HepG2 (cell line): ENCODE data around the gene MARF1. TPM values are rescaled to one million over a fixed set of nuclear protein-coding genes. Genes with fewer than 3 reads are reported as not detected.
A peak's percentile ranks its signal among the peaks of the same experiment; 100 is the strongest.

Experiments
- ATAC-seq: fragments of 200-7000 bp; cut with Tn5 transposase; 3 replicates; pipeline ENCODE4 v1.9.1; 2020; ENCODE audit warnings: mild to moderate bottlenecking, moderate library complexity
- BruUV-seq: library from RNA; stranded (reverse); fragments of 400-500 nt; replicated peaks from 2 replicates; lab custom pipeline; 2021; lab: Mats Ljungman, UMichigan
- CTCF ChIA-PET: fragments of 300-600 bp; formaldehyde crosslinking; extraction: SDS; loops from one replicate; lab custom pipeline; 2021; ENCODE audit warnings: low total read pairs, inconsistent platforms, low intra/inter-chr PET ratio; lab: Yijun Ruan, JAX
- POLR2A ChIA-PET: fragments of 350-600 bp; sonication (Branson Sonifier 250); formaldehyde crosslinking; loops from one replicate; lab custom pipeline; 2020; ENCODE audit warnings: antibody characterized with exemption, inconsistent platforms; lab: Yijun Ruan, JAX
- DNase-seq: peaks from one replicate; pipeline ENCODE4 v3.0.0-alpha.2; 2015; ENCODE audit warnings: low spot score
- FAIRE-seq: peaks from 3 replicates; lab custom pipeline; 2011; peaks lifted over from hg19 to GRCh38; lab: Jason Lieb, UNC
- H2AFZ ChIP-seq: one replicate; pipeline ENCODE4 v1.6.1; 2011; ENCODE audit warnings: low read length, inconsistent platforms
- H3K27ac ChIP-seq: fragments of 300-600 bp; 3 replicates; pipeline ENCODE4 v1.8.0; 2011; ENCODE audit warnings: mixed run types, mild to moderate bottlenecking, mixed read lengths, low read length, inconsistent platforms; ENCODE audit not compliant: insufficient read depth; ENCODE audit errors: extremely low read length
- H3K27me3 ChIP-seq, 2 experiments: fragments of 200-600 bp in 1 of 2; 2 replicates in 1 of 2; 3 replicates in 1 of 2; pipeline versions ENCODE4 v1.6.0 to v1.8.0; 2011; ENCODE audit warnings: low read length in 2 of 2, mild to moderate bottlenecking in 2 of 2, moderate library complexity in 2 of 2, inconsistent platforms in 1 of 2; ENCODE audit not compliant: insufficient read depth in 2 of 2, control insufficient read depth in 1 of 2
- H3K36me3 ChIP-seq, 2 experiments: fragments of 200-600 bp in 1 of 2; replicated peaks in 1 of 2; 2 replicates in 1 of 2; 3 replicates in 1 of 2; pipeline versions ENCODE4 v1.5.1 to v1.8.0; 2011; ENCODE audit warnings: low read length in 2 of 2, inconsistent platforms in 1 of 2; ENCODE audit not compliant: insufficient read depth in 2 of 2, control insufficient read depth in 1 of 2
- H3K4me1 ChIP-seq: 2 replicates; pipeline ENCODE4 v1.5.1; 2012; ENCODE audit warnings: low read length, inconsistent platforms; ENCODE audit not compliant: insufficient read depth
- H3K4me2 ChIP-seq: 2 replicates; pipeline ENCODE4 v1.6.0; 2011; ENCODE audit warnings: low read depth, low read length, inconsistent platforms
- H3K4me3 ChIP-seq, 3 experiments: fragments of 200-600 bp in 1 of 3; sonication (generic), shearing (Covaris generic) in 1 of 3; replicated peaks in 1 of 3; 2 replicates each; pipeline ENCODE4 v1.5.1; 2011 to 2016; ENCODE audit warnings: low read length in 3 of 3, inconsistent platforms in 2 of 3, low read depth in 2 of 3, mild to moderate bottlenecking in 2 of 3, control low read depth in 1 of 3, mixed read lengths in 1 of 3; ENCODE audit not compliant: insufficient read depth in 1 of 3
- H3K79me2 ChIP-seq: one replicate; pipeline ENCODE4 v1.6.1; 2011; ENCODE audit warnings: low read length, inconsistent platforms; ENCODE audit not compliant: insufficient read depth
- H3K9ac ChIP-seq: 2 replicates; pipeline ENCODE4 v1.6.0; 2011; ENCODE audit warnings: mild to moderate bottlenecking, low read depth, low read length, inconsistent platforms; ENCODE audit not compliant: insufficient read depth
- H3K9me3 ChIP-seq: 2 replicates; pipeline ENCODE4 v1.5.1; 2012; ENCODE audit warnings: mild to moderate bottlenecking, low read length
- H4K20me1 ChIP-seq: 2 replicates; pipeline ENCODE4 v1.6.0; 2011; ENCODE audit warnings: inconsistent platforms, mild to moderate bottlenecking, low read length, moderate library complexity; ENCODE audit not compliant: insufficient read depth
- GABPA ChIP-seq, 2 experiments: IDR thresholded peaks; 2 replicates each; pipeline ENCODE4 v1.6.1; 2011 to 2016; ENCODE audit warnings: low read depth in 2 of 2, low read length in 1 of 2, missing biosample characterization in 1 of 2, missing genetic modification characterization in 1 of 2
- HDAC2 ChIP-seq: sonication (generic); formaldehyde crosslinking; IDR thresholded peaks from 2 replicates; pipeline ENCODE4 v1.4.0; 2020; ENCODE audit warnings: missing genetic modification reagents
- HNRNPH1 ChIP-seq: fragments of 200-400 bp; formaldehyde crosslinking; optimal IDR thresholded peaks from 2 replicates; pipeline ENCODE3; 2017; ENCODE audit warnings: mild to moderate bottlenecking, low read depth, low read length
- KDM5A ChIP-seq: fragments of 200-600 bp; sonication (generic); IDR thresholded peaks from 2 replicates; pipeline ENCODE4 v1.7.0; 2018; ENCODE audit warnings: antibody characterized with exemption, mild to moderate bottlenecking, low read length, borderline replicate concordance
- NCOA2 ChIP-seq: sonication (generic); formaldehyde crosslinking; IDR thresholded peaks from 2 replicates; pipeline ENCODE4 v1.8.0; 2022; ENCODE audit warnings: inconsistent platforms
- SIN3B ChIP-seq: fragments of 150-350 bp; IDR thresholded peaks from 2 replicates; pipeline ENCODE4 v1.6.1; 2014; ENCODE audit warnings: low read length
- SMARCE1 ChIP-seq: fragments of 450-650 bp; IDR thresholded peaks from 2 replicates; pipeline ENCODE4 v1.6.1; 2017; ENCODE audit warnings: borderline replicate concordance
- TBL1XR1 ChIP-seq: fragments of 150-350 bp; IDR thresholded peaks from 2 replicates; pipeline ENCODE4 v1.6.1; 2014; ENCODE audit warnings: borderline replicate concordance, low read length; ENCODE audit not compliant: partially characterized antibody
- TMF1 ChIP-seq: sonication (generic); formaldehyde crosslinking; IDR thresholded peaks from 2 replicates; pipeline ENCODE4 v1.8.1; 2022; ENCODE audit warnings: low read depth, missing genetic modification reagents
- ZNF333 ChIP-seq: sonication (generic); formaldehyde crosslinking; IDR thresholded peaks from 2 replicates; pipeline ENCODE4 v1.4.0; 2020; ENCODE audit warnings: mild to moderate bottlenecking, missing genetic modification reagents, borderline replicate concordance
- WGBS: methylation state at CpG from one replicate; pipeline ENCODE4 v1.1.6; 2017; ENCODE audit warnings: low lambda C conversion rate; 5-methylcytosine and 5-hydroxymethylcytosine counted together
- in situ Hi-C: cut with HindIII; loops from 2 replicates; pipeline ENCODE4 v1.10.0; 2017; ENCODE audit warnings: low pct_unique_long_range_greater_than_20kb; ENCODE audit not compliant: extremely low pct_ligation_motif_present
- intact Hi-C: fragments of 100-400 bp; cut with micrococcal nuclease; formaldehyde crosslinking; loops from one replicate; pipeline ENCODE4 v1.10.0; 2022; ENCODE audit not compliant: unreplicated experiment
- polyA plus RNA-seq, 8 experiments: library from polyadenylated mRNA; depleted of rRNA in 3 of 8; stranded (reverse) in 7 of 8; unstranded in 1 of 8; fragments of >200 nt; fragmentation: Illumina TruSeq in 4 of 8; extraction: Trizol in 4 of 8; gene quantifications; 2 replicates each; pipeline versions ENCODE4 v1.2.1 to v1.2.3, GENCODE V29; 2011 to 2016; ENCODE audit warnings: low read depth in 4 of 8, missing spikeins in 1 of 8, mixed read lengths in 1 of 8; ENCODE audit not compliant: insufficient read depth in 1 of 8
- total RNA-seq, 5 experiments: library from RNA; depleted of rRNA; stranded (reverse); fragments of >200 nt; fragmentation: Illumina TruSeq; extraction: Trizol; gene quantifications; 2 replicates each; pipeline ENCODE4 v1.2.3, GENCODE V29; 2016; ENCODE audit warnings: low read depth in 1 of 5
- TF ChIP-seq, protein P1 (sequence below): sonication (generic); formaldehyde crosslinking; IDR thresholded peaks from 2 replicates; pipeline ENCODE4 v1.5.0; 2020; ENCODE audit warnings: missing genetic modification reagents
- TF ChIP-seq, protein P2 (sequence below): sonication (generic); formaldehyde crosslinking; IDR thresholded peaks from 2 replicates; pipeline ENCODE4 v1.8.0; 2022; ENCODE audit warnings: mild to moderate bottlenecking, missing genetic modification reagents, moderate library complexity
- TF ChIP-seq, protein P3 (sequence below): fragments of 450-650 bp; IDR thresholded peaks from 2 replicates; pipeline ENCODE4 v1.6.1; 2017; ENCODE audit warnings: mild to moderate bottlenecking

The MARF1 gene
- total and polyA plus RNA-seq, 2 of the 13 experiments (the other 11 are each of a cell fraction or from before 2014, with no cell fraction given): 8.7 to 20.7 TPM

DNA sequence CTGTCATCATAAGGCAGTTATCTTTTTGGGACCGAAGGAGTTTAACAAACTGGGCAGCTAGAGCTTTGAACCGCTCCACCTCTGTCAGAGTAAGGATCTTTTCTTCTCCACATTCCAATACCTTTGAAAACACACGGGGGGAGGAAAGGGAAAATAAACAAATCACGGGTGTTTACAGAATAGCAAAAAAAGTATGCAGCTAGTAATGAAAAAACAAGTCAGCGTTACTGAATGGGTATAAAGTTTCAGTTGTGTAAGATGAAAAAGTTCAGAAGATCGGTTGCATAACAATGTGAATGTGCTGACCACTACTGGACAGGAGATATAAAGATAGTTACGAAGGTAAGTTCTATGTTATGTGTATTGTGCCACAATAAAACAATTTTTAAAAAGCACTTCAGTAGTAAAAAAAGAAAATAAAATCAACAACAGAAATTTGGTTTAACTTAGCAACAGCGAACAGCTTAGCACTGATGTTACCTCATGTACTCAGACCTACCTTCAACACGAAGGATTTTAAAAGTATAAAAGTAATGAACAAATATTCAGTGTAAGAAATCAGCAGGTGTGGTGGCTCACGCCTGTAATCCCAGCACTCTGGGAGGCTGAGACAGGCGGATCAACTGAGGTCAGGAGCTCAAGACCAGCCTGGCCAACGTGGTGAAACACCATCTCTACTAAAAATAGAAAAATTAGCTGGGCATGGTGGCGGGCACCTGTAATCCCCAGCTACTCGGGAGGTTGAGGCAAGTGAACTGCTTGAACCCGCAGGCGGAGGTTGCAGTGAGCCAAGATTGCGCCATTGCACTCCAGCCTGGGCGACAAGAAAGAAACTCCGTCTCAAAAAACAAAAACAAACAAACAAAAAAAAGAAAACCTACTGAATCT lies 34.3 kb downstream of the MARF1 start:
- ChIA-PET POLR2A (interaction anchor here (0.7 to 6.0 kb wide), 10 partner anchors 10 to 388 kb away, joined by 3 to 89 read pairs (median 4); partner anchors contain the start of gene MARF1), CTCF (interaction anchor here (1.1 kb wide), 1 partner anchor 34 kb away, joined by 3 read pairs; no protein-coding TSS in a partner anchor)
- H3K79me2 ChIP-seq: no peaks in the 10 kb centered on the region
- peak; percentile 89 for FAIRE-seq
- no peaks in the 10 kb centered on the region for H3K9me3 ChIP-seq
- peak; percentile 90 for DNase-seq
- in situ Hi-C loops: no loop called here
- H3K4me3 ChIP-seq: no peak overlapping the region
- H3K27me3 ChIP-seq: no peaks in the 10 kb centered on the region
- intact Hi-C loops: loop anchor here (2.0 kb wide), 1 partner anchor 18 kb away; no protein-coding TSS in a partner anchor
- peaks cover 69% of the 10 kb centered on the region for H3K4me1 ChIP-seq
- peaks cover 27 to 44% of the 10 kb centered on the region in 2 experiments for H3K36me3 ChIP-seq
- H3K27ac ChIP-seq: peak overlapping the region; percentile 58
- H2AFZ ChIP-seq: no peak overlapping the region
- 64% methylated on average over 19 of the region's 19 CpGs for WGBS
- H3K4me2 ChIP-seq: peak overlapping the region; percentile 48
- ATAC-seq: peak; percentile 41
- no peak overlapping the region for H3K9ac ChIP-seq
- no peaks in the 10 kb centered on the region for H4K20me1 ChIP-seq
- BruUV-seq: no TSS peak
- no peak for TF ChIP-seq TMF1 (CRISPR knock-in tag)
- no peak for TF ChIP-seq ZNF333 (CRISPR knock-in tag)
- TF ChIP-seq, protein P1, sequence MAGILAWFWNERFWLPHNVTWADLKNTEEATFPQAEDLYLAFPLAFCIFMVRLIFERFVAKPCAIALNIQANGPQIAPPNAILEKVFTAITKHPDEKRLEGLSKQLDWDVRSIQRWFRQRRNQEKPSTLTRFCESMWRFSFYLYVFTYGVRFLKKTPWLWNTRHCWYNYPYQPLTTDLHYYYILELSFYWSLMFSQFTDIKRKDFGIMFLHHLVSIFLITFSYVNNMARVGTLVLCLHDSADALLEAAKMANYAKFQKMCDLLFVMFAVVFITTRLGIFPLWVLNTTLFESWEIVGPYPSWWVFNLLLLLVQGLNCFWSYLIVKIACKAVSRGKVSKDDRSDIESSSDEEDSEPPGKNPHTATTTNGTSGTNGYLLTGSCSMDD: no peak
- peak; percentile 94 for TF ChIP-seq TBL1XR1
- no peak for TF ChIP-seq HNRNPH1
- TF ChIP-seq, protein P2, sequence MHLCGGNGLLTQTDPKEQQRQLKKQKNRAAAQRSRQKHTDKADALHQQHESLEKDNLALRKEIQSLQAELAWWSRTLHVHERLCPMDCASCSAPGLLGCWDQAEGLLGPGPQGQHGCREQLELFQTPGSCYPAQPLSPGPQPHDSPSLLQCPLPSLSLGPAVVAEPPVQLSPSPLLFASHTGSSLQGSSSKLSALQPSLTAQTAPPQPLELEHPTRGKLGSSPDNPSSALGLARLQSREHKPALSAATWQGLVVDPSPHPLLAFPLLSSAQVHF (CRISPR knock-in tag): no peak
- TF ChIP-seq GABPA (IDR thresholded peaks at IDR 0.05; ENCODE audit: low read depth, low read length): no peak
- TF ChIP-seq GABPA (CRISPR knock-in tag; IDR thresholded peaks at IDR 0.05; ENCODE audit: low read depth): peak; percentile 65
- TF ChIP-seq SMARCE1: no peak
- TF ChIP-seq SIN3B: no peak
- TF ChIP-seq KDM5A: no peak
- TF ChIP-seq, protein P3, sequence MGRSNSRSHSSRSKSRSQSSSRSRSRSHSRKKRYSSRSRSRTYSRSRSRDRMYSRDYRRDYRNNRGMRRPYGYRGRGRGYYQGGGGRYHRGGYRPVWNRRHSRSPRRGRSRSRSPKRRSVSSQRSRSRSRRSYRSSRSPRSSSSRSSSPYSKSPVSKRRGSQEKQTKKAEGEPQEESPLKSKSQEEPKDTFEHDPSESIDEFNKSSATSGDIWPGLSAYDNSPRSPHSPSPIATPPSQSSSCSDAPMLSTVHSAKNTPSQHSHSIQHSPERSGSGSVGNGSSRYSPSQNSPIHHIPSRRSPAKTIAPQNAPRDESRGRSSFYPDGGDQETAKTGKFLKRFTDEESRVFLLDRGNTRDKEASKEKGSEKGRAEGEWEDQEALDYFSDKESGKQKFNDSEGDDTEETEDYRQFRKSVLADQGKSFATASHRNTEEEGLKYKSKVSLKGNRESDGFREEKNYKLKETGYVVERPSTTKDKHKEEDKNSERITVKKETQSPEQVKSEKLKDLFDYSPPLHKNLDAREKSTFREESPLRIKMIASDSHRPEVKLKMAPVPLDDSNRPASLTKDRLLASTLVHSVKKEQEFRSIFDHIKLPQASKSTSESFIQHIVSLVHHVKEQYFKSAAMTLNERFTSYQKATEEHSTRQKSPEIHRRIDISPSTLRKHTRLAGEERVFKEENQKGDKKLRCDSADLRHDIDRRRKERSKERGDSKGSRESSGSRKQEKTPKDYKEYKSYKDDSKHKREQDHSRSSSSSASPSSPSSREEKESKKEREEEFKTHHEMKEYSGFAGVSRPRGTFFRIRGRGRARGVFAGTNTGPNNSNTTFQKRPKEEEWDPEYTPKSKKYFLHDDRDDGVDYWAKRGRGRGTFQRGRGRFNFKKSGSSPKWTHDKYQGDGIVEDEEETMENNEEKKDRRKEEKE: no peak
- peak; percentile 51; the same call in 1 of the 2 replicates for TF ChIP-seq HDAC2 (CRISPR knock-in tag)
- peak; percentile 73 for TF ChIP-seq NCOA2
